ENCODE results near the gene CRB2. TPM values are rescaled to one million over a fixed set of nuclear protein-coding genes. Genes with fewer than 3 reads are reported as not detected.

CRB2 gene
- total RNA-seq, 1 donor from 2014 or later, result not detected

- DNase-seq (ENCODE audit: low read depth) (no peak), FAIRE-seq (no peak)
- no peak overlapping the region for H3K4me3 ChIP-seq (ENCODE audit: low read depth, low read length)
- TF ChIP-seq, protein P1, sequence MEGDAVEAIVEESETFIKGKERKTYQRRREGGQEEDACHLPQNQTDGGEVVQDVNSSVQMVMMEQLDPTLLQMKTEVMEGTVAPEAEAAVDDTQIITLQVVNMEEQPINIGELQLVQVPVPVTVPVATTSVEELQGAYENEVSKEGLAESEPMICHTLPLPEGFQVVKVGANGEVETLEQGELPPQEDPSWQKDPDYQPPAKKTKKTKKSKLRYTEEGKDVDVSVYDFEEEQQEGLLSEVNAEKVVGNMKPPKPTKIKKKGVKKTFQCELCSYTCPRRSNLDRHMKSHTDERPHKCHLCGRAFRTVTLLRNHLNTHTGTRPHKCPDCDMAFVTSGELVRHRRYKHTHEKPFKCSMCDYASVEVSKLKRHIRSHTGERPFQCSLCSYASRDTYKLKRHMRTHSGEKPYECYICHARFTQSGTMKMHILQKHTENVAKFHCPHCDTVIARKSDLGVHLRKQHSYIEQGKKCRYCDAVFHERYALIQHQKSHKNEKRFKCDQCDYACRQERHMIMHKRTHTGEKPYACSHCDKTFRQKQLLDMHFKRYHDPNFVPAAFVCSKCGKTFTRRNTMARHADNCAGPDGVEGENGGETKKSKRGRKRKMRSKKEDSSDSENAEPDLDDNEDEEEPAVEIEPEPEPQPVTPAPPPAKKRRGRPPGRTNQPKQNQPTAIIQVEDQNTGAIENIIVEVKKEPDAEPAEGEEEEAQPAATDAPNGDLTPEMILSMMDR (IDR thresholded peaks at IDR 0.05; ENCODE audit: insufficient read depth, low read length, severe bottlenecking), result no peak
- H3K27me3 ChIP-seq (ENCODE audit: control insufficient read depth, insufficient read depth, low read length), result peaks cover 32% of the 10 kb centered on the region
- no peaks in the 10 kb centered on the region for H3K36me3 ChIP-seq (ENCODE audit: control insufficient read depth, insufficient read depth, low read length)
Observed at GRCh38 chr9:123373946-123374345, 17.9 kb downstream of the CRB2 start.

DNA sequence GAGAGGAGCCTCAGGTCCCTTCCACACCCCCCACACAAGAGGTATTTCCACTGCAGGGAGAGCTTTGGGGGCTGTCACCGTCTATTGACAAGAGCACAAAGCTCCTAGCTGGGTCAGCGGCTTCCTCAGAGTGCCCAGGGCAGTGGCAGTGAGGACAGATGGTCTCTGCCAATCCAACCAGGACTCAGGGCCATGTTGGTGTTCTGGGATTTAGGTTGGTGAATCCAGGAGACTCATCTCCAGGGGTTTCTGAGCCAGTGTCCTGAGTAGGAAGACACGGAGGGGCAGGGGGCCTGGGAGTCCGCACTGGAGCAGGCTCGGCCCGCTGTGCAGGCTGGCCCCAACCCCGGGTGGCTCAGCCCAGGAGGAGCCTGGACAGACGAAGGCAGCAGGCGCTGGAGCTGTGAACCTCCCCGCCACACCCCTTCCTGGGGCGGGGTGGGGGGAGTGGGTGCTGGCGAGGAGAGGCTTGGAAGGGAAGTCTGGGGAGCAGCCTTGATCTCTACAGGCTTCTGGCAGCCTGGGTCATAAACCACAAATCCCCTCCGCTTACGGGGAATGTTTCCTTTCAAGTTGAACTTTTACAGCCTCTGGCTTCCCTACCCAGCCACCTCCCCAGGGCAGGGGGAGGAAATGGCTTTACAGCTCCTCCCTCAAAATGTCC is 19.6 kb downstream of the CRB2 start:
- TF ChIP-seq, protein P1 (IDR thresholded peaks at IDR 0.05; ENCODE audit: insufficient read depth, low read length, severe bottlenecking), result no peak
- Histone ChIP-seq H3K4me3 (ENCODE audit: low read depth, low read length) (no peak overlapping the region), H3K36me3 (ENCODE audit: control insufficient read depth, insufficient read depth, low read length) (no peaks in the 10 kb centered on the region), H3K27me3 (ENCODE audit: control insufficient read depth, insufficient read depth, low read length) (peaks cover 32% of the 10 kb centered on the region)
- FAIRE-seq (no peak), DNase-seq (ENCODE audit: low read depth) (no peak)

- TF ChIP-seq, protein P1 (IDR thresholded peaks at IDR 0.05; ENCODE audit: insufficient read depth, low read length, severe bottlenecking), result no peak
- Histone ChIP-seq H3K36me3 (ENCODE audit: control insufficient read depth, insufficient read depth, low read length) (no peaks in the 10 kb centered on the region), H3K4me3 (ENCODE audit: low read depth, low read length) (no peak overlapping the region), H3K27me3 (ENCODE audit: control insufficient read depth, insufficient read depth, low read length) (peaks cover 32% of the 10 kb centered on the region)
- DNase-seq (ENCODE audit: low read depth) (no peak), FAIRE-seq (no peak)
Observed at GRCh38 chr9:123376218-123377071, 20.4 kb downstream of the CRB2 start.

GRCh38 chr9:123377211-123377971 is 21.4 kb downstream of the CRB2 start:
- H3K27me3 ChIP-seq (ENCODE audit: control insufficient read depth, insufficient read depth, low read length), result peaks cover 29% of the 10 kb centered on the region
- DNase-seq (ENCODE audit: low read depth) (no peak), FAIRE-seq (peak; percentile 68)
- TF ChIP-seq, protein P1 (IDR thresholded peaks at IDR 0.05; ENCODE audit: insufficient read depth, low read length, severe bottlenecking), result no peak
- H3K36me3 ChIP-seq (ENCODE audit: control insufficient read depth, insufficient read depth, low read length), result no peaks in the 10 kb centered on the region
- no peak overlapping the region for H3K4me3 ChIP-seq (ENCODE audit: low read depth, low read length)

DNA sequence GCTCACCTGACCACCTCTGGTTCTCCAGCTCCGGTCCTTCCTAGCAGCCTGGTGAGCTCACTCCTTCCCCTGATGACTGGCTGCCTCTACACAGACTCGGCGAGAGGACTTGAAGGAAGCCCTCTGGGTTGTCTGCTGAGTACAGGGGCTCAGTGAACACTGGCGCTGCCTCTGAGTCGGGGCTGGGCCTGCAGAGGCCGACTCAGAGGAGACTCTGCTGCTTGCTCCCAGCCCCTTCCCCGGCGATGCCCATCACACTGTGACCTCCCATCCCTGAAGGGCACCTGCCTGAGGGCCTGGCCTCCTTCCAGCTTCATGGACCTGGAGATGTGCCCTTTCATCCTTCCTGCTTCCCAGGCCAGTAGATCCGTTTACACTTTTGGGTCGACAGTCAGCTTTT is 22.0 kb downstream of the CRB2 start:
- H3K27me3 ChIP-seq (ENCODE audit: control insufficient read depth, insufficient read depth, low read length), result peaks cover 24% of the 10 kb centered on the region
- peak; percentile 23 for FAIRE-seq

More for the DNA sequence above, 22.0 kb downstream of the CRB2 start:
- H3K4me3 ChIP-seq (ENCODE audit: low read depth, low read length), result no peak overlapping the region
- TF ChIP-seq, protein P1 (IDR thresholded peaks at IDR 0.05; ENCODE audit: insufficient read depth, low read length, severe bottlenecking), result no peak
- no peak for DNase-seq (ENCODE audit: low read depth)
- H3K36me3 ChIP-seq (ENCODE audit: control insufficient read depth, insufficient read depth, low read length), result no peaks in the 10 kb centered on the region
